ENCODE data around the gene CCL14.
"Not testable (repeated sequence)": the region's sequence is repeated elsewhere in the genome, so short reads cannot be mapped to it uniquely, and the experiment has no call there.

Gene CCL14

DNA sequence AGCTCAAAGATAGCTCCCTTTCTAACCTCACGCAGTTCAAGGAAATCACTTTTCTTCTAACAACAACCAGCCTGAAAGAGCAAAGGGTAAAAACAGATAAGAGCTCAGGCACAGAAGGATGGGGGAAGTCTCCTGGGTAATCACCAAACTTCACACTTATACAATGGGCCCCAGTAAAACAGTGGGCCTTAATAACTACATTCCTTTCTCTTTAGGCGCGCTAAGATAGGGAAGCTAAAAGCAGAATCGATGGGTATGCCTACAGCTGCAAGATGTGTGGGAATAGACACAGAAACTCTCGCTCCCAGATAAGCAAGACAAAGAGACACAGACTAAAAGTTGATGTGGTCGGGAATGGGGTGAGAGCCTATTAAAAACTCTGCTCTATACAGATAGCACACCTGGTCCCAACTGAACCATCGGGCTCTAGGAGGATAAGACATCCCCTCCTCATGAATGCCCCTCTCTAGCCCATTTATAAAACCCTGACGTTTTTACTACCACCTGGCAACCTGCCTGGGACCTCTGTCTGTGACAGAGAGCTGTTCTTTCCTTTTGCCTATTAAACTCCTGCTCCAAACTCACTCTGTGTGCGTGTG is 43.8 kb downstream of the CCL14 start:
- no peak for DNase-seq (ENCODE audit: low read depth in 2 of 2)

- DNase-seq (ENCODE audit: low read depth in 2 of 2), result not testable (repeated sequence)
Measured at GRCh38 chr17:35938492-35938891, 48.0 kb downstream of the CCL14 start.

GRCh38 chr17:35936063-35936462 is 50.5 kb downstream of the CCL14 start:
- no peak for DNase-seq (ENCODE audit: low read depth in 2 of 2)

DNA sequence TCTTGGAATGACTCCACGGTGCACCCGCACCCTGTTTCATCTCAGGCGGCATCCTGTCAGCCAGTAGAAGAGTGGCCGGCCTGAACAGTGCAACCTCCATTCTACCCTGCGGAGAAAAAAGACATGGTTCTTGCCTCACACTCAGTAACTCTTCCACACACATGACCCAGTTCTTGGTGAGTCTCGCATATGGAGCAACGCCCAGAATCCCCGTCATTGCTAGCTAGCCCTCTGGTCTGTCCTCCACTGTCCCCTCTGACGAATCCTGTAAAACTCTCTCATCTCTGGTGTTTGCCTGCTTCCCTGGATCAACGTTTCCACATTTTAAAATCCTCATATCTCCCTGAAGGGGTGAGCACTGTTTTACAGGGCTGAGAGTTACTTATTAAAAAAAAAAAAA is 51.8 kb downstream of the CCL14 start:
- no peak for DNase-seq (ENCODE audit: low read depth in 2 of 2)
